Prostate gland (tissue), 2 donors: ENCODE measurements around the gene ZDBF2.

Experiments
- CTCF ChIP-seq, 4 experiments: fragments of 200-600 bp in 2 of 4; fragments of 450-650 bp in 2 of 4; sonication (generic) in 2 of 4; IDR thresholded peaks; 1 replicate in 3 of 4; 2 replicates in 1 of 4; pipeline ENCODE4 v1.5.1; 2016 to 2019; ENCODE audit warnings: antibody characterized with exemption in 4 of 4, mild to moderate bottlenecking in 2 of 4, moderate library complexity in 2 of 4
- POLR2A ChIP-seq: fragments of 450-650 bp; IDR thresholded peaks from one replicate; pipeline ENCODE4 v1.6.1; 2016; ENCODE audit warnings: antibody characterized with exemption, mild to moderate bottlenecking
- POLR2AphosphoS5 ChIP-seq: sonication (generic); formaldehyde crosslinking; IDR thresholded peaks from one replicate; pipeline ENCODE4 v1.6.1; 2017; ENCODE audit warnings: antibody characterized with exemption

GRCh38 chr2:206345606-206346005, 71.1 kb downstream of the ZDBF2 start:
- TF ChIP-seq CTCF (IDR thresholded peaks at IDR 0.05): no peak
- no peak for TF ChIP-seq POLR2A
- no peak for TF ChIP-seq POLR2AphosphoS5
